ENCODE data around the gene ANK2.

Gene ANK2

GRCh38 chr4:113101669-113102068 lies 52.2 kb downstream of the ANK2 start:
- H3K4me1 ChIP-seq (ENCODE audit: insufficient read depth, low read length): peaks cover 17% of the 10 kb centered on the region; the same call in 1 of the 2 replicates
- H3K36me3 ChIP-seq (ENCODE audit: insufficient read depth, low read depth, low read length): no peaks in the 10 kb centered on the region
- no peak overlapping the region for H3K27ac ChIP-seq (ENCODE audit: low read length)
- no peaks in the 10 kb centered on the region for H3K27me3 ChIP-seq (ENCODE audit: insufficient read depth, low read length)
- no peak overlapping the region for H3K4me3 ChIP-seq (ENCODE audit: low read length)
- no peak overlapping the region for H3K9ac ChIP-seq (ENCODE audit: low read depth, low read length)
- H3K9me3 ChIP-seq (ENCODE audit: insufficient read depth, low read depth, low read length): no peaks in the 10 kb centered on the region

- H3K27ac ChIP-seq (ENCODE audit: low read length): no peak overlapping the region
- no peaks in the 10 kb centered on the region for H3K27me3 ChIP-seq (ENCODE audit: insufficient read depth, low read length)
- peaks cover 20% of the 10 kb centered on the region; the same call in 1 of the 2 replicates for H3K4me1 ChIP-seq (ENCODE audit: insufficient read depth, low read length)
- H3K4me3 ChIP-seq (ENCODE audit: low read length): no peak overlapping the region
- no peaks in the 10 kb centered on the region for H3K9me3 ChIP-seq (ENCODE audit: insufficient read depth, low read depth, low read length)
- no peak overlapping the region for H3K9ac ChIP-seq (ENCODE audit: low read depth, low read length)
- H3K36me3 ChIP-seq (ENCODE audit: insufficient read depth, low read depth, low read length): no peaks in the 10 kb centered on the region
Observed at GRCh38 chr4:113103556-113103955, 54.1 kb downstream of the ANK2 start.

- Histone ChIP-seq H3K4me3 (ENCODE audit: low read length) (no peak overlapping the region), H3K27me3 (ENCODE audit: insufficient read depth, low read length) (no peaks in the 10 kb centered on the region), H3K36me3 (ENCODE audit: insufficient read depth, low read depth, low read length) (no peaks in the 10 kb centered on the region), H3K9ac (ENCODE audit: low read depth, low read length) (peak overlapping the region; percentile 35; the same call in 1 of the 2 replicates), H3K9me3 (ENCODE audit: insufficient read depth, low read depth, low read length) (no peaks in the 10 kb centered on the region), H3K27ac (ENCODE audit: low read length) (no peak overlapping the region), H3K4me1 (ENCODE audit: insufficient read depth, low read length) (peaks cover 20% of the 10 kb centered on the region; the same call in 1 of the 2 replicates)
Observed at GRCh38 chr4:113106108-113106507, 56.7 kb downstream of the ANK2 start.

GRCh38 chr4:113109106-113109718 lies 59.8 kb downstream of the ANK2 start:
- H3K9me3 ChIP-seq (ENCODE audit: insufficient read depth, low read depth, low read length): no peaks in the 10 kb centered on the region
- H3K4me3 ChIP-seq (ENCODE audit: low read length): no peak overlapping the region
- no peaks in the 10 kb centered on the region for H3K27me3 ChIP-seq (ENCODE audit: insufficient read depth, low read length)
- no peak overlapping the region for H3K9ac ChIP-seq (ENCODE audit: low read depth, low read length)
- H3K36me3 ChIP-seq (ENCODE audit: insufficient read depth, low read depth, low read length): no peaks in the 10 kb centered on the region
- no peak overlapping the region for H3K27ac ChIP-seq (ENCODE audit: low read length)
- H3K4me1 ChIP-seq (ENCODE audit: insufficient read depth, low read length): peaks cover 16% of the 10 kb centered on the region; the same call in 1 of the 2 replicates

- H3K4me3 ChIP-seq (ENCODE audit: low read length): no peak overlapping the region
- H3K36me3 ChIP-seq (ENCODE audit: insufficient read depth, low read depth, low read length): no peaks in the 10 kb centered on the region
- no peaks in the 10 kb centered on the region for H3K9me3 ChIP-seq (ENCODE audit: insufficient read depth, low read depth, low read length)
- H3K27ac ChIP-seq (ENCODE audit: low read length): no peak overlapping the region
- no peak overlapping the region for H3K9ac ChIP-seq (ENCODE audit: low read depth, low read length)
- H3K4me1 ChIP-seq (ENCODE audit: insufficient read depth, low read length): peaks cover 14% of the 10 kb centered on the region
- no peaks in the 10 kb centered on the region for H3K27me3 ChIP-seq (ENCODE audit: insufficient read depth, low read length)
Observed at GRCh38 chr4:113112338-113112978, 63.0 kb downstream of the ANK2 start.

- no peak overlapping the region for H3K27ac ChIP-seq (ENCODE audit: low read length)
- no peaks in the 10 kb centered on the region for H3K9me3 ChIP-seq (ENCODE audit: insufficient read depth, low read depth, low read length)
Observed at GRCh38 chr4:113113151-113113550, 63.7 kb downstream of the ANK2 start.

GRCh38 chr4:113114884-113115283 lies 65.4 kb downstream of the ANK2 start:
- Histone ChIP-seq H3K9me3 (ENCODE audit: insufficient read depth, low read depth, low read length) (no peaks in the 10 kb centered on the region), H3K27me3 (ENCODE audit: insufficient read depth, low read length) (no peaks in the 10 kb centered on the region), H3K9ac (ENCODE audit: low read depth, low read length) (no peak overlapping the region), H3K36me3 (ENCODE audit: insufficient read depth, low read depth, low read length) (no peaks in the 10 kb centered on the region), H3K4me1 (ENCODE audit: insufficient read depth, low read length) (peaks cover 14% of the 10 kb centered on the region), H3K4me3 (ENCODE audit: low read length) (no peak overlapping the region), H3K27ac (ENCODE audit: low read length) (no peak overlapping the region)

More at GRCh38 chr4:113113151-113113550, 63.7 kb downstream of the ANK2 start:
- Histone ChIP-seq H3K36me3 (ENCODE audit: insufficient read depth, low read depth, low read length) (no peaks in the 10 kb centered on the region), H3K9ac (ENCODE audit: low read depth, low read length) (no peak overlapping the region), H3K4me3 (ENCODE audit: low read length) (no peak overlapping the region), H3K4me1 (ENCODE audit: insufficient read depth, low read length) (peaks cover 14% of the 10 kb centered on the region), H3K27me3 (ENCODE audit: insufficient read depth, low read length) (no peaks in the 10 kb centered on the region)

GRCh38 chr4:113116414-113117357 lies 67.2 kb downstream of the ANK2 start:
- H3K9me3 ChIP-seq (ENCODE audit: insufficient read depth, low read depth, low read length): no peaks in the 10 kb centered on the region
- peak overlapping the region; percentile 55 for H3K27ac ChIP-seq (ENCODE audit: low read length)
- no peaks in the 10 kb centered on the region for H3K27me3 ChIP-seq (ENCODE audit: insufficient read depth, low read length)
- H3K4me3 ChIP-seq (ENCODE audit: low read length): no peak overlapping the region
- no peaks in the 10 kb centered on the region for H3K36me3 ChIP-seq (ENCODE audit: insufficient read depth, low read depth, low read length)
- H3K4me1 ChIP-seq (ENCODE audit: insufficient read depth, low read length): peaks cover 14% of the 10 kb centered on the region
- no peak overlapping the region for H3K9ac ChIP-seq (ENCODE audit: low read depth, low read length)

GRCh38 chr4:113117358-113117702 lies 67.9 kb downstream of the ANK2 start:
- Histone ChIP-seq H3K36me3 (ENCODE audit: insufficient read depth, low read depth, low read length) (no peaks in the 10 kb centered on the region), H3K9ac (ENCODE audit: low read depth, low read length) (no peak overlapping the region), H3K9me3 (ENCODE audit: insufficient read depth, low read depth, low read length) (no peaks in the 10 kb centered on the region), H3K4me3 (ENCODE audit: low read length) (no peak overlapping the region), H3K27me3 (ENCODE audit: insufficient read depth, low read length) (no peaks in the 10 kb centered on the region), H3K4me1 (ENCODE audit: insufficient read depth, low read length) (peaks cover 14% of the 10 kb centered on the region), H3K27ac (ENCODE audit: low read length) (no peak overlapping the region)

GRCh38 chr4:113122066-113122465 lies 72.6 kb downstream of the ANK2 start:
- H3K27ac ChIP-seq (ENCODE audit: low read length): no peak overlapping the region
- no peak overlapping the region for H3K9ac ChIP-seq (ENCODE audit: low read depth, low read length)
- no peaks in the 10 kb centered on the region for H3K9me3 ChIP-seq (ENCODE audit: insufficient read depth, low read depth, low read length)
- no peak overlapping the region for H3K4me3 ChIP-seq (ENCODE audit: low read length)
- H3K36me3 ChIP-seq (ENCODE audit: insufficient read depth, low read depth, low read length): no peaks in the 10 kb centered on the region
- peaks cover under 1% of the 10 kb centered on the region; the same call in 1 of the 2 replicates for H3K4me1 ChIP-seq (ENCODE audit: insufficient read depth, low read length)
- no peaks in the 10 kb centered on the region for H3K27me3 ChIP-seq (ENCODE audit: insufficient read depth, low read length)

GRCh38 chr4:113125418-113125817 lies 76.0 kb downstream of the ANK2 start:
- Histone ChIP-seq H3K27me3 (ENCODE audit: insufficient read depth, low read length) (no peaks in the 10 kb centered on the region), H3K4me1 (ENCODE audit: insufficient read depth, low read length) (no peaks in the 10 kb centered on the region), H3K27ac (ENCODE audit: low read length) (no peak overlapping the region), H3K36me3 (ENCODE audit: insufficient read depth, low read depth, low read length) (no peaks in the 10 kb centered on the region), H3K9ac (ENCODE audit: low read depth, low read length) (no peak overlapping the region), H3K4me3 (ENCODE audit: low read length) (no peak overlapping the region), H3K9me3 (ENCODE audit: insufficient read depth, low read depth, low read length) (no peaks in the 10 kb centered on the region)
